ENCODE measurements around the gene FLNB.

GRCh38 chr3:58093574-58094195, 85.5 kb downstream of the FLNB start:
- TF ChIP-seq EZH2phosphoT487 (IDR thresholded peaks at IDR 0.05) (no peak), CTCF (IDR thresholded peaks at IDR 0.05) (no peak), EZH2 (IDR thresholded peaks at IDR 0.05) (no peak)
